K562 (cell line): ENCODE results near the gene WASHC4.

ENCODE experiments used
- BRD4 ChIP-seq: fragments of 200-600 bp; sonication (generic); IDR thresholded peaks from 2 replicates; pipeline ENCODE4 v1.6.1; 2017; ENCODE audit warnings: inconsistent platforms
- BRF2 ChIP-seq: IDR thresholded peaks from 3 replicates; pipeline ENCODE4 v1.6.1; 2011; ENCODE audit warnings: borderline replicate concordance, mild to moderate bottlenecking; ENCODE audit not compliant: insufficient read length, insufficient read depth
- CHD7 ChIP-seq: fragments of 200-600 bp; sonication (generic); IDR thresholded peaks from one replicate; pipeline ENCODE4 v1.6.1; 2012; ENCODE audit warnings: mild to moderate bottlenecking, low read depth, low read length, inconsistent platforms
- ESRRA ChIP-seq: fragments of 450-650 bp; IDR thresholded peaks from 2 replicates; pipeline ENCODE4 v1.6.1; 2014; ENCODE audit warnings: low read depth, mild to moderate bottlenecking, moderate library complexity, borderline replicate concordance
- JUND ChIP-seq, 2 experiments: IDR thresholded peaks; 2 replicates in 1 of 2; 3 replicates in 1 of 2; pipeline ENCODE4 v1.6.1; 2011; ENCODE audit warnings: borderline replicate concordance in 2 of 2, low read depth in 2 of 2, low read length in 2 of 2, improper control_type of control experiment in 1 of 2, missing biosample characterization in 1 of 2, missing genetic modification characterization in 1 of 2, missing genetic modification reagents in 1 of 2
- POLR2A ChIP-seq: fragments of 450-650 bp; conservative IDR thresholded peaks from 2 replicates; pipeline ENCODE4 v1.6.1; 2016
- POLR2AphosphoS5 ChIP-seq: IDR thresholded peaks from 2 replicates; pipeline ENCODE4 v1.6.1; 2011; ENCODE audit warnings: mild to moderate bottlenecking, low read depth, low read length, moderate library complexity; ENCODE audit not compliant: control insufficient read depth, insufficient read depth
- RCOR1 ChIP-seq, 2 experiments: IDR thresholded peaks; 2 replicates each; pipeline ENCODE4 v1.6.1; 2012; ENCODE audit warnings: low read depth in 2 of 2, low read length in 2 of 2, borderline replicate concordance in 1 of 2, improper control_type of control experiment in 1 of 2
- TBL1XR1 ChIP-seq, 2 experiments: IDR thresholded peaks; 2 replicates each; pipeline ENCODE4 v1.6.1; 2012; ENCODE audit warnings: improper control_type of control experiment in 2 of 2, low read length in 2 of 2, mild to moderate bottlenecking in 1 of 2
- TSHZ1 ChIP-seq: fragments of 250-450 bp; sonication (Bioruptor Pico); IDR thresholded peaks from 2 replicates; pipeline ENCODE4 v1.4.0; 2020; ENCODE audit warnings: mild to moderate bottlenecking, moderate library complexity
- ZNF232 ChIP-seq: sonication (generic); formaldehyde crosslinking; IDR thresholded peaks from 2 replicates; pipeline ENCODE4 v1.8.0; 2022; ENCODE audit warnings: mild to moderate bottlenecking, missing genetic modification reagents
- ZNF699 ChIP-seq: fragments of 250-450 bp; sonication (Bioruptor Pico); IDR thresholded peaks from 2 replicates; pipeline ENCODE4 v1.8.0; 2021; ENCODE audit warnings: mild to moderate bottlenecking, moderate library complexity; ENCODE audit not compliant: insufficient replicate concordance

GRCh38 chr12:105192624-105193225, 85.2 kb downstream of the WASHC4 start:
- TF ChIP-seq JUND (IDR thresholded peaks at IDR 0.05; ENCODE audit: borderline replicate concordance, low read depth, low read length) (no peak), JUND (tag; IDR thresholded peaks at IDR 0.05; ENCODE audit: borderline replicate concordance, low read depth, low read length) (no peak), ZNF232 (CRISPR knock-in tag) (no peak), BRD4 (no peak), BRF2 (no peak), POLR2AphosphoS5 (no peak), POLR2A (no peak), ESRRA (no peak), ZNF699 (CRISPR knock-in tag) (no peak), CHD7 (no peak), RCOR1 (IDR thresholded peaks at IDR 0.05; ENCODE audit: borderline replicate concordance in 1 of 2, low read depth in 2 of 2, low read length in 2 of 2) (no peak), TSHZ1 (no peak), TBL1XR1 (IDR thresholded peaks at IDR 0.05; ENCODE audit: low read length in 2 of 2) (no peak)
